Right lobe of liver (tissue), 4 donors: ENCODE data around the gene AFAP1.

ENCODE experiments used
- CTCF ChIP-seq, 4 donors: fragments of 200-600 bp in 3 of 4; fragments of 450-650 bp in 1 of 4; IDR thresholded peaks; one replicate each; pipeline versions ENCODE4 v1.5.1 to v1.8.0; 2016 to 2022; ENCODE audit warnings: antibody characterized with exemption in 4 of 4, mild to moderate bottlenecking in 2 of 4
- POLR2A ChIP-seq: fragments of 450-650 bp; IDR thresholded peaks from one replicate; pipeline ENCODE4 v1.6.1; 2017; ENCODE audit warnings: antibody characterized with exemption, mild to moderate bottlenecking
- donor health status: DM: no; HTN: no; CAD: no.
- donor health status: DM: no; HTN: no; CAD: no.
- donor health status: DM: no; HTN: yes; CAD: no.

- TF ChIP-seq POLR2A, result no peak
- TF ChIP-seq CTCF (IDR thresholded peaks at IDR 0.05), result no peak
Measured at GRCh38 chr4:7960790-7961655, 21.4 kb upstream of the AFAP1 start.
